HG03432 (cell line): ENCODE measurements around the gene FAM25G.
"Not testable (repeated sequence)": the region's sequence is repeated elsewhere in the genome, so short reads cannot be mapped to it uniquely, and the experiment has no call there.

Experiments used
- ATAC-seq: cut with Tn5 transposase; IDR thresholded peaks from one replicate; pipeline ENCODE4 v1.9.1; 2021; ENCODE audit warnings: mild to moderate bottlenecking, moderate library complexity; ENCODE audit not compliant: unreplicated experiment

FAM25G gene

GRCh38 chr10:47491600-47491999 is at the start of gene FAM25G:
FAM25G (minus strand) TSS chr10:47491700; CDS start chr10:47491674, 26 bp downstream.
- ATAC-seq, result not testable (repeated sequence)

- not testable (repeated sequence) for ATAC-seq
Observed at GRCh38 chr10:47536430-47536829, 44.9 kb upstream of the FAM25G start.

DNA sequence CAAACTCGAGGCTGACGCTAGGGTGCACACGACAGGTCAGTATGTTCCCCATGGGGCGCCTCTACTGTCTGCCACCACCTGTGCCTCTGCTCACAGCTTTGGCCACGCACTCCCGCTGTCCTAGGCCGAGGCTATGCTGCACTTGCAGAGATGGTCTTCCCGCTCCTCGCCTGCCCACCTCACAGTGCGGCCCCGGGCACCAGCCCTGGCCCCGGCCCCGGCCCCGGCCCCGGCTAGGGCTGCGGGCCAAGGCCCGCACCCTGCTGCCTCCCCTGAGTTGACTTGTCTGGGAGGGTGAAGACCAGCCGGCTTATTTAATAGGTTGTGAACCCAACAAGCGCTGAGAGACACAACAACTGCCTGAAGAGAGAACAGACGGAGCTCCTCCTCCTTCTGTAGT is 32.0 kb upstream of the FAM25G start, which contains the start of gene AGAP9:
TSS of gene AGAP9 (minus strand) at position 164 of the 400 bp plus-strand sequence. CDS start at position 52, 112 bp downstream.
- not testable (repeated sequence) for ATAC-seq

GRCh38 chr10:47502313-47502712 is 10.8 kb upstream of the FAM25G start:
- ATAC-seq, result not testable (repeated sequence)

DNA sequence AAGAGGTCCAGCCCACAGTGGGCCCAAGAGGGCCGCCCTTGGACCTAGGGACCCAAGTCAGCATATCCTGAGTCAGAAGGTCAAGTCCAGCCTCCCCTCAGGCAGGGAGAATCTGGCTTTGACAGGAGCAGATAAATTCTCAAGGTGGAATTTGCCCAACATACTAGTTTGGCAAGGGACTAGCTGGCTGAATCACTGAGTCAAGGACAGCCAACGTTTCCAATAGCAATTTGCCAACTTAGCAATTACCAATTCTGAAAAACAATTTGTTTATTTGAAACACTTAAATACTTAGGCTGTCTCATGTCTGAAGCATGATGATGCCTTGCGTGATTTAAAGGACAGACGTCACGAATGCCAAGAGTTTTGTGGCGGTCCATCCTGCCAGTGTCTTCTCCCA is 2.7 kb upstream of the FAM25G start:
- ATAC-seq, result not testable (repeated sequence)

GRCh38 chr10:47489630-47490029 is 1.9 kb downstream of the FAM25G start:
- ATAC-seq, result not testable (repeated sequence)

- ATAC-seq, result not testable (repeated sequence)
Observed at GRCh38 chr10:47485943-47486342, 5.6 kb downstream of the FAM25G start.

DNA sequence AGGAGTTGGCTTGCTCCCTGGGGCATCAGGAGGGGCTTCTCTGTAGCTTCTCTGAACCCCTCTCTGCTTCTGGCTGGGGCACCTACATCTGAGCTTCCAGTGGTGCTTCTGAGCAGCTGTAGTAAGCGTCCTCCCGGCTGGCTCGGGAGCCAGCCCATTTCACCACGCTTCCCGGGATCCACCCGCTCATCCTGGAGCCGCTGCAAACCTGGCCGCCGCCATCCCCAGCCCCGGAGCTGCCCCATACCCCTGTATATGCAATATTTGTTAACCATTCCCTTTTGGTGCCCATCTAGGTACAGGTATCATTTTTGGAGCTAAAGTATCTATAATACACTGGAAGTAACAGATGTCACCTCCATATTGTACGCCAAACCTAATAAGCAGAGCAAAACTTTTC is 6.7 kb downstream of the FAM25G start:
- not testable (repeated sequence) for ATAC-seq

GRCh38 chr10:47483923-47484322 is 7.6 kb downstream of the FAM25G start, which contains the start of gene ANXA8:
ANXA8 (minus strand) TSS chr10:47484115; CDS start chr10:47483933, 182 bp downstream.
- not testable (repeated sequence) for ATAC-seq

DNA sequence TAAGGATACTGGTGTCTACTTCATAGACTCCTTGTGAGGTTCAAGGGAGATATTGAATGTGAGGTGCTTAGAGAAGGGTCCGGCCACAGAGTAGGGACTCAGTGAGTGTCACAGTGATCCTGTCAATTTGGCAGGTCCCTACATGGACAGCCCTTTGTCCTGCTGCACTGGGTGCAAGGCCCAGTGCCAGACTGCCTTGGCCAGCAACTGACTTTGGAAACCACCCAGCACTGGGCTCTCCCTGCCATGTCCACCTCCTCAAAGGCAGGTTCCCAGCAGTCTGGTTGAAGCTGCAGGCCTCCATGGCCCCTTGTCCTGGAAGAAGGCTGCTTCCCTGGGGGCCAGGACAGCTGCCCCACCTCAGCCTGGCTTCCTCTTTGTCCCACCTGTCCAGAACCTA is 9.1 kb downstream of the FAM25G start:
- not testable (repeated sequence) for ATAC-seq

- ATAC-seq, result not testable (repeated sequence)
Observed at GRCh38 chr10:47481768-47482181, 9.7 kb downstream of the FAM25G start.

DNA sequence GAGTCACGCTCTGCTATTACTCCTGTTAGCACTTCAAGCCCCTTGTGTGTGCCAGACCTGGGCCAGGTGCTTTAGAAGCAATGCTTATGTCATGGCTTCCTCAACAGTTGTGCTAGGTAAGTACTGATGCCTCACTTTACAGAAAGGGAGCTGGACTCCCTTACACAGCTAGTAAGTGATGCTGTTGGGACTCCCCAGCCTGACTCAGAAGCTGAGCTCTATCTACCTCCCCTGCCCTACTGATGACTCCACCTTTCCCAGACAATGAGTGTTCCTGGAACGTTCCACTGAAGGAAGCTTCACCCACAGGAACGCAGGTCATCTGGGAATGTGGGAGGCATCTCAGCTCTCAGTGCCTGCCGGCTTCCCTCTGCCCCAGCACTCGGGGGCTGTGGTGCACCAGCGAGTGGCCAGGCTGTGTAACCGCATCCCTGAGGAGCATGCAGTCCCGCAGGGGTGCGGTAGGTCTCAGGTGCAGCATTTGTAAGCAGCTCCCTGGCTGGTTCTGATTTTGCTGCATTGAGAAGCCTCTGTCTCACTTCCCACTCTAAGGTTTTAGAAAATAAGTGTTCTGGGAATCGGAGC is 10.2 kb downstream of the FAM25G start:
- not testable (repeated sequence) for ATAC-seq

DNA sequence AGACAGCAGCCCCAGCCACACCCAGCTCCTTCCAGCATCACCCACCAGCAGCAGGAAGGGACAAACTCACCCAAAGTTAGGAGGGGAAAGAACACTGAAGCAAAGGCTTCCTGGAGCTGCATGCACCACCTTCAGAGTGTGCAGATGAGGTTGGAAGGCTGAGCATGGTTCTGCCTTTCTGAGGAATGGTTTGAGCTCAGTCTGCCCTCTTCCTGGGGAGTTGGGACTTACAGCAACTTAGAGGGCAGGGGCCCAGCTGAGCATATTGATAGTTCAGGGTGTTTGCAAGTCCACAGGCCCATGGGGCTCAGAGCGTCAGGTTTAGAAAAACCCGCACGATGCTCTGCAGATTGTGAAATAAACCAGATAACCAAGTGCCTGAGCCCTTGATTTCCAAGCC is 11.4 kb downstream of the FAM25G start:
- not testable (repeated sequence) for ATAC-seq

GRCh38 chr10:47478114-47478513 is 13.4 kb downstream of the FAM25G start:
- not testable (repeated sequence) for ATAC-seq

- not testable (repeated sequence) for ATAC-seq
Observed at GRCh38 chr10:47477078-47477477, 14.4 kb downstream of the FAM25G start.

DNA sequence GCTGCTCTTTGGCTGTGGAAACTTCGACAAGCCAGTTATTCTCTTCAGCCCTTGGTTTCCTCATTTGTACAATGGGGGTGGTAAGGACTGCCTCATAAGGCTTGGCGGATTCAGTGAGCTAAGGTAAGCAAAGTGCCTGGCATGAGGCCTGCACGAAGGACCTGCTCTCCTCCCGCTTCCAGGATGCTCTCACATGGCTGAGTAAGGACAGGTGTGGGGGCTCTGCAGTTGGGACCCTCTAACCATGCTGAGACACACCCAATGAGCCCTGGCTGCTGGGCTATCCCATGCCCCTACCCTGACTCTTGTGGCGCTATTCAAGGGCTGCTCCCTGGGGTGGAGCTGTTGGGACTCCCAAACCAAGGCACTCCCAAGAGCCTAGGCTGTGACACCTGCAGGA is 16.4 kb downstream of the FAM25G start:
- ATAC-seq, result not testable (repeated sequence)

- not testable (repeated sequence) for ATAC-seq
Observed at GRCh38 chr10:47473516-47473915, 18.0 kb downstream of the FAM25G start.

DNA sequence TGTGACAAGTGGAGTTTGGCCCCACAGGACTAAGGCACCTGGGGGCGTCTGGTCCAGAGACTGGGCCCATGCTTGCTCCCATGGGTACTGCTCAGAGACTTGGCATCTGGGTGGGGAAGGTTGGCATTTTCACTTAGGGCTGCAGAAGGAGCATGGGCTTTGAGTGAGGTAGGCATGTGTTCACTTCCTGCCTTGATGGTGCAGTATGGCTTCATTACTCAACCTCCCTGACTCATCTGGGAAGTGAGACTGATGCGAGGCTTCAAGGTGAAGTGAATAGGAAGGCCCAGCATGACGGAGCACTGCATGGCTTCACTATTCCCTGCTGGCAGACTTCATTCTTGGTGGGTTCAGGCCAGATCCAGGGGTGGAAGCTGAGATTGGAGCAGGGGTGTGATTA is 18.9 kb downstream of the FAM25G start:
- peak; percentile 78 for ATAC-seq

DNA sequence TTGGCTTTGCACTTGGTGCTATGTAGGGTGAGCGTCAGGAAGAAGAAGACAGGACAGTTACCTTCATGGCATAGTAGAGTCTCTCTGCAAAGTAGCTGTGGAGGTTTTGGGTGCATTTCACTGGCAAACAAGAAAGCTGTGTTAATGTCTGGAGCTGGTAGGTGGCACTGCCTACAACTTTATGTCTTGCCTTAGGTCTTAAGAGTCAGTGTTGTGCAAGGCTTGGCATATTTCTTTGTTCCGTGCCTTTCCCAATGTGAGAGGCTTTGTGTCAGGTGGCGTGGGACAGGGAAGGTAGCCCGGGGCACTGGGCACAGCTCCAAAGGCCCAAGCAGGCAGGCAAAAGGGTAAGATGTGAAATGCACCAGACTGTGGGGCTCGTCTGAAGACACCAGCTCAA is 19.4 kb downstream of the FAM25G start:
- not testable (repeated sequence) for ATAC-seq

DNA sequence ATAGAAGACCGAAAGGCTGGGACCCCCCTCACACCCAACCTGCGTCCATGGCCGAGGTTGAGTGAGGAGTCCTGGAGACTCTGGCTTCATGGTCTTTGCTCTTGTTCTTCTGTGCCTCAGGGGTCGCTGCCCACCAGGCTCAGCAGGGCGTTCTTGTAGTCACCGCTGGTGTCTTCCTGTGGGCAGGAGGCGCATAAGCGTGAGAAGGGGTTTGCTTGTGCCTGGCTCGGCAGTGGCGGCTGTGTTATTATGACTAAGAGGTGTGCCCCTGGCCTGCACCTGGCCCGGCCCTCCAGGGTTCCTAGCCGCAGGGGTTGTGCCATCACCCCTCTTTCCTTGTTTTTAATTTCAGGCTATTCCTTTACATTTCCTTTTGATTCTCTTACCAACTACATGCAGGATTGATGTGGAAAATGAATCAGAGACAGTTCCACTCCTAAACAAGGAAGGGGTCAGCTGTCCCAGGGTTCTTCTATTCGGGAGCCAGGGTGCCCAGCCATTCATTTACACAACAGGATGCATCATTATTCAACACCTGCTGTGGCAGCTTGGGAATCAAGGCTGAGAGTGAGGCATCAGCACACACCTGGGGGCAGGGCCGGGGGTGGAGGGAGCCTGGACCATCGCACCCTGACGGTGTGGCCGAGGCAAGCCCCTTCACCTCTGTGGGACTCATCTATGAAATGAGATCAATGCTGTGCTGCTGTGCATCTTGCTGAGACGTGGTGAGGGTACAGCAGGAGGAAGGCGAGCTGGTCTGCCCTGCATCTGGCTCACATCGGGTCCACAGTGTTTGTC is 22.6 kb downstream of the FAM25G start:
- ATAC-seq, result not testable (repeated sequence)

DNA sequence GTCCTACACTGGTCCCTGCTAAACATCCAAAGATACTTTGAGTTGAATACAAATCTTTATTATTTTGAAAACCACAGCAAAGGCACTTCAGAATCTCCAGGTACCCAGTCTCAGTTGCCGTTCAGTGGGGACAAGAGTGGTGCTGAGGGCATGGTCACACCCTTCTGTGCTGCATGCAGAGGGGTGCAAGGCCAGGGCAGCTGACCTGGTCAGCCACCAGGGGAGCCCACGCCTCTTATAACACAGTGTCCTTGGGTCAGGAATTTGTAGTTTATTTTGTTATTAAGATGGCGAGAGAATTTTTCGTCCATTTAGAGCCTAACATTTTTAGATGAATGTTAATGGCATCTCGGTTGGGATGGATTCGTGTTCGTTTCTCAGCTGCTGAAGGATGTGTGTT is 23.5 kb downstream of the FAM25G start:
- not testable (repeated sequence) for ATAC-seq

DNA sequence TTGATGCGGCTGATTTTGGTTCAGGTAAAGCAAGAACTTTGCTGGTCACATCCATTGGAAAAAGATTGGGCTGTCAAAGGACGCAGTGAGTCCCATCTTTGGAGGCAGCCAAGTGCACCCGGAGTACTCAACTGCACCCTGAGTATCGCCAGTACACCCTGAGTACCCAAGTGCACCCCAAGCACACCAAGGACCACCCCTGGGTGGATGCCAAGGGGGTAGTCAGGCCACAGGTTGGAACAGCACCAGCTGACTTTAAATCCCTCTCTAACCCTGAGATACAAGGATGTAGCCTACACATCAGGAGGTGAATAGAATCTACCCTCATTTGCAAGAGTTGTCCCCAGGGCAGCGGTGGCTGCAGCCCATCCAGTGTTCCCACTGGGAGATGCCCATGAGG is 24.0 kb downstream of the FAM25G start:
- not testable (repeated sequence) for ATAC-seq
